Large intestine (tissue), 3 donors: ENCODE measurements around the gene ARHGAP24. TPM values are rescaled to one million over a fixed set of nuclear protein-coding genes. Genes with fewer than 3 reads are reported as not detected.
"Not testable (repeated sequence)": the region's sequence is repeated elsewhere in the genome, so short reads cannot be mapped to it uniquely, and the experiment has no call there.

Experiments
- DNase-seq, 2 donors: peaks; one replicate each; pipeline versions ENCODE4 v3.0.0 to v3.0.0-alpha.2; 2013
- H3K27ac ChIP-seq: one replicate; pipeline ENCODE4 v1.5.1; 2013; ENCODE audit warnings: low read length
- H3K27me3 ChIP-seq: 2 replicates; pipeline ENCODE4 v1.6.1; 2013; ENCODE audit warnings: low read length; ENCODE audit not compliant: control insufficient read depth, insufficient read depth
- H3K36me3 ChIP-seq: 2 replicates; pipeline ENCODE4 v1.6.1; 2013; ENCODE audit warnings: low read length; ENCODE audit not compliant: control insufficient read depth, insufficient read depth
- H3K4me1 ChIP-seq: one replicate; pipeline ENCODE4 v1.6.1; 2013; ENCODE audit warnings: low read length; ENCODE audit not compliant: control insufficient read depth, insufficient read depth
- H3K4me3 ChIP-seq: one replicate; pipeline ENCODE4 v1.5.1; 2013; ENCODE audit warnings: low read length
- H3K9me3 ChIP-seq: one replicate; pipeline ENCODE4 v1.6.1; 2013; ENCODE audit warnings: mild to moderate bottlenecking, low read depth, low read length, moderate library complexity; ENCODE audit not compliant: control insufficient read depth
- WGBS: methylation state at CpG from one replicate; pipeline ENCODE4 v1.1.5; 2013; ENCODE audit warnings: low lambda C conversion rate; ENCODE audit not compliant: insufficient coverage; 5-methylcytosine and 5-hydroxymethylcytosine counted together
- polyA plus RNA-seq: library from polyadenylated mRNA; unstranded; fragments of 120-200 nt; gene quantifications from one replicate; pipeline ENCODE4 v1.2.1, GENCODE V29; 2013

The ARHGAP24 gene
- polyA plus RNA-seq, 1 donor = 6.7 TPM

DNA sequence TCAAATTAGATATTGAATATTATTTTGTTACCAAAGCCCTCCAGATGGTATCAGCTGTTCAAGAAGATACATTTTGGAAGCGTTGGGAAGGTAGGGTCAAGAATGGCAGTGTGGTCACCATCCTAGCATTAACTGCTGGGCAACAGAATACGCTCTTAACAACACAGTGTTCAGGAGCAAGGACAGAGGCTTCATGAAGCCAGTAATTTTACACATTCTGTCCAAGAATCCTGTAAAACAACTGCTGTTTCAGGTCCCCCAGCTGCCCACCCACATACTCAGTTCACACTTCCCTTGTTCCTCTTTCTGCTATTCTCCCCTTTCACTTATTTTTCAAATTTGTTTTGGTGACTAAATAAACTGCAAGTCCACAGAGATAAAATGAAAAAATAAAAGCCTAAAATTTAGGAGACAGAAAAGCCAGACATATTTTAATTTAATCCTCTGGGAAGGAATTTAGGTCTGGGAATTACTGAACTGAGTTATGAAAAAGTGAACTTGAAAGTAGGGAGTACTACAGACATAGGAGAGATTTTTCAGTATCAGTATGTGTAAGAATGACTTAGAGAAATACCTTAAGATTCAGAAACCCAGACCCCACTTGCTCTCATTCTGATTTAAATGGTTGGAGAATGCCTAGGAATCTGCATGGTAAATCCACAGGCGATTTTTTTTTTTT is 478.2 kb downstream of the ARHGAP24 start:
- H3K27ac ChIP-seq = no peak overlapping the region
- H3K36me3 ChIP-seq = no peaks in the 10 kb centered on the region
- H3K4me1 ChIP-seq = no peaks in the 10 kb centered on the region
- no peak overlapping the region for H3K4me3 ChIP-seq
- H3K27me3 ChIP-seq = no peaks in the 10 kb centered on the region
- 100% methylated on average over 1 of the region's 3 CpGs for WGBS
- no peak for DNase-seq
- no peaks in the 10 kb centered on the region for H3K9me3 ChIP-seq

DNA sequence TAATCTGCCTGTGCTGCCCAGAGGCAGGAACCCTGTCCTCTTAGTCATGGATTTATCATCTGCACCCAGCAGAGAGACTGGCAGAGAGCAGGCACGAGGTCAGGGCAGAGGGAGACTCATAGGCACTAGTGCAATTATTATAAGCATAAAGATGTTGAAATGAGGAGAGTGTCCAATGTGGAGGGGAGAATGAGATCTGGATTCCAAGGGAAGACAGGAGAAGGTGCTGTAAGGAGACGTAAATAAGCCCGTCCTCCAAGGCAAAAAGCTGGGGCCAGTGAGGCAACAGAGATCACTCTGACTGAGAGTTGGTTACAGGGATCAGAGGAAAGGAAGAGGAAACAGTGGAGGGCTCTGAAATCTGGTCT is 478.7 kb downstream of the ARHGAP24 start:
- no peak overlapping the region for H3K4me3 ChIP-seq
- no peaks in the 10 kb centered on the region for H3K27me3 ChIP-seq
- H3K9me3 ChIP-seq = no peaks in the 10 kb centered on the region
- WGBS = 100% methylated on average over 2 of the region's 3 CpGs
- no peaks in the 10 kb centered on the region for H3K4me1 ChIP-seq
- no peaks in the 10 kb centered on the region for H3K36me3 ChIP-seq
- DNase-seq = no peak
- no peak overlapping the region for H3K27ac ChIP-seq

DNA sequence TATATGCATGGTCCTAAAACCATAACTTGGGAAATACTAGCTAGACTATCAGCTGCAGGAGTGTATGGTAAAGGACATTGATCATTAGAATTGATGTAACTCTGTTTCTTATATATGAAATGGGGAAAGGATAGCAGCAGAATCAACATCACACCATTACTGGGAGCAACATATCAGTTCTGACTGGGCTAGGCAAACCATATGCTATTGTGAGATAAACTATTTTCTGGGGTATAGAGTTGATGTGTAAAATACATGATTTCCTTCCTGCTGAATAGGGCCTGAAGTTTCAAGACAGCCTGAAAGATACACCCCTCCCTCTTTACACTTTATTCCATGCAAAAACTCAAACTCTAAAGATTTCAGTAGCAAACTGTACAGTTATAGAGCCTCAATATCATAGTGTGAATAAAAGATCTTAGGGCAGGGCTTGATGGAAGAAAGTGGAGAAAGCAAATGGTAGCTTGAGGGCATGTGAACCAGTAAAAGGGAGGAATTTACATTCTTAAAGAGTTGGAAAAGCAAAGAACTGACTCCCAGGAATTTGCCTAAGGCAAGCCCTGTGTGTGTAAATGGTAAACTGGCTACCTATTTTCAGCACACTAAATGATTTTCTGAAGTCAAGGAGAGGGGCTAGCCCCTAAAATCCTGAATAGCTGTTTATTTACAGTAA is 480.8 kb downstream of the ARHGAP24 start:
- no peak for DNase-seq
- no peaks in the 10 kb centered on the region for H3K27me3 ChIP-seq
- no peaks in the 10 kb centered on the region for H3K9me3 ChIP-seq
- H3K27ac ChIP-seq = no peak overlapping the region
- no peaks in the 10 kb centered on the region for H3K36me3 ChIP-seq
- no peak overlapping the region for H3K4me3 ChIP-seq
- H3K4me1 ChIP-seq = no peaks in the 10 kb centered on the region

DNA sequence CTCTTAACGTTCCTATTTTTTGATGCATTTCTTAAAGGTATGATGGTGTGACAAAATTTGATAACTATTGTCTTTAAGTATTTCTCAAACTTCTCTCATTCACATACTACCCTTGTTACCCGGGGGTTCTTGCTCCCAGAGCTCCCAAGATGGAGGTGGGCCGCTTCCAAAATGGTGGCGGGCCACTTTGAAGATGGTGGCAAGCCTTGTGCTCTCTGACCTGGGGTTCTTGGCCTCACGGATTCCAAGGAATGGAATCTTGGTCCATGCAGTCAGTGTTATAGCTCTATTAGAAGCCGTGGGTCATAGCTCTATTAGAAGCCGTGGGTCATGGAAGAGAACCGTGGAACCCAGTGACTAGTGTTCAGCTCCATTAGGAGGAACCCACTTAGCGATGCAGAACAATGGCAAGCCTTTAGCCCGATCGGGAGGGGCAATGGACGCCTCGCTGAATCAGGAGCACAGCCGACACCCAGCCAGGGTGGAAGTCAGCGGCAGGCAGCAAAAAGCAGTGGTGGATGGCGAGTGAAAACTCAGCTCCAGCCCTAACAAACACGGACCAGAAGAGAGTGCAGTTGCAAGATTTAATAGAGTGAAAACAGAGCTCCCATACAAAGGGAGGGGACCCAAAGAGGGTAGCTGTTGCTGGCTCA is 481.5 kb downstream of the ARHGAP24 start:
- Histone ChIP-seq H3K9me3 (no peaks in the 10 kb centered on the region), H3K4me1 (no peaks in the 10 kb centered on the region), H3K4me3 (no peak overlapping the region), H3K27ac (no peak overlapping the region), H3K36me3 (no peaks in the 10 kb centered on the region), H3K27me3 (no peaks in the 10 kb centered on the region)
- no peak for DNase-seq
- no CpG with 5 or more reads among the region's 17 CpGs for WGBS

DNA sequence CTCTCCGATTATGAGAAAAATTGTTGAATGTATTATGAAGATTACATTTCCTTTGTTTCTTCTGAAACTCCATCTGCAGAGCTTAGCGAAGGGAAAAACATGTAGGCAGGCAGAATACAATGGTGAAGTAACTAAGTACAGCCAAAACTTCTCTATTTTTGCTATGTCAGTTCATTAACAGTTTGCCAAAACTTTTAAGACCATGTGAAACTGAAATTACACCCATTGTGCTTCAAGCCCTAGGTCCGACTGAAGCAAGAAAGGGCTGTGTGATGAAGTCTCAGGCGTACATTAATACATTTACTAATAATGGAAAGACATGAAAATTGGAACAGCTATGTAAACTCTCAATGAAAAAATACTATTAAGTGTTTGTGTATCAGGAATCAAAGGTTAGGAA is 486.9 kb downstream of the ARHGAP24 start:
- H3K27ac ChIP-seq = no peak overlapping the region
- WGBS = 92% methylated on average over 2 of the region's 4 CpGs
- no peaks in the 10 kb centered on the region for H3K9me3 ChIP-seq
- H3K36me3 ChIP-seq = no peaks in the 10 kb centered on the region
- no peaks in the 10 kb centered on the region for H3K4me1 ChIP-seq
- H3K27me3 ChIP-seq = no peaks in the 10 kb centered on the region
- DNase-seq = no peak
- no peak overlapping the region for H3K4me3 ChIP-seq

DNA sequence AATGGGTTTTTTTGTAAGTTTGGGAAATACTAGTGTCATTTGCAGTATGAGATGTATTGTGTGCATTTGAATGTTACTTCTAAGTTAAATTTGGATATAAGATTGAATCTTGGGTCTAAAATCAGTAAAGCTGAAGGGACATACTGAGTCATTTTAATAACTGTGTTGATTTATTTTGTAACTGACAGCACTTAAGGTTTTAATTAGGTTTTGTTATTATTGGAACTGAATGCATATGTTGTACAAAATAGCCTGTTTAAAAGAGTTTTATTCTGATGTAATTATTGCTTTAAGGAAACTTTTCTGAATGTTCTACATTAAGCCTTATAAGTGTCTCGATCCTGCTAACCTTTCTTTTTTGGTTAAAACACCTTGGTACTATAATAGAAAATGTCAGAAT is 488.3 kb downstream of the ARHGAP24 start:
- 100% methylated on average over 1 of the region's 1 CpG for WGBS

DNA sequence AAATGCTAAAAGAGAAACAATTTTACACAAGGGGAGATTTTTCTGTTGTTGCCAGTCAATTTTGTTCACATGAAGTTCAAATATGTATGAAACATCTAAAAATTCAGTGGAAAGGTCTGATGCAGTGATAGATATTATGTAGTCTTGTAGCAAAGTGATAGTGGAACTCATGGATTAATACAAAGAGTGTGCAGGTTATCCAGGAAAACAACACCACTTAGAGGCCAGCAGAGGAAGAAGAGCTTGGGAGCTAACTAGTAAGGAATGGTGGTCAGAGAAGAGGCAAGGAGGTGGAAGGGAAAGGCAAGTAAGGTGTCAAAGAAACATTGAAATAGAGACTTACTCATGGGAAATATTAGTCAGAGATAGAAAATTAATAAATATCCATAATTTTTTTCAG is 489.3 kb downstream of the ARHGAP24 start:
- Histone ChIP-seq H3K4me1 (no peaks in the 10 kb centered on the region), H3K4me3 (no peak overlapping the region), H3K9me3 (no peaks in the 10 kb centered on the region), H3K27me3 (no peaks in the 10 kb centered on the region), H3K27ac (no peak overlapping the region), H3K36me3 (no peaks in the 10 kb centered on the region)
- DNase-seq = peak in 1 of 2 donors; percentile 10

More for the DNA sequence above, 488.3 kb downstream of the ARHGAP24 start:
- Histone ChIP-seq H3K4me1 (no peaks in the 10 kb centered on the region), H3K36me3 (no peaks in the 10 kb centered on the region), H3K4me3 (no peak overlapping the region), H3K27ac (no peak overlapping the region), H3K27me3 (no peaks in the 10 kb centered on the region), H3K9me3 (no peaks in the 10 kb centered on the region)
- DNase-seq = no peak

DNA sequence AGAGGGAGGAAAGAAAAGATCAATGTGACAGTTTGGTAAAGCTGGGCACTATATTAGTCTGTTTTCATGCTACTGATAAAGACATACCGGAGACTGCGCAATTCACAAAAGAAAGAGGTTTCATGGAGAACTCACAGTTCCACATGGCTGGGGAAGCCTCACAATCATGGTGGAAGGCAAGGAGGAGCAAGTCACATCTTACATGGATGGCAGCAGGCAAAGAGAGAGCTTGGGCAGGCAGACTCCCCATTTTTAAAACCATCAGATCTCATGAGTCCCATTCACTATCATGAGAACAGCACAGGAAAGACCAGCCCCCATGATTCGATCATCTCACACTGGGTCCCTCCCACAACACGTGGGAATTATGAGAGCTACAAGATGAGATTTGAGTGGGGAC is 490.1 kb downstream of the ARHGAP24 start:
- not testable (repeated sequence) for H3K4me3 ChIP-seq, H3K36me3 ChIP-seq, DNase-seq, H3K27me3 ChIP-seq, H3K4me1 ChIP-seq, H3K27ac ChIP-seq, H3K9me3 ChIP-seq
- 100% methylated on average over 2 of the region's 4 CpGs for WGBS

DNA sequence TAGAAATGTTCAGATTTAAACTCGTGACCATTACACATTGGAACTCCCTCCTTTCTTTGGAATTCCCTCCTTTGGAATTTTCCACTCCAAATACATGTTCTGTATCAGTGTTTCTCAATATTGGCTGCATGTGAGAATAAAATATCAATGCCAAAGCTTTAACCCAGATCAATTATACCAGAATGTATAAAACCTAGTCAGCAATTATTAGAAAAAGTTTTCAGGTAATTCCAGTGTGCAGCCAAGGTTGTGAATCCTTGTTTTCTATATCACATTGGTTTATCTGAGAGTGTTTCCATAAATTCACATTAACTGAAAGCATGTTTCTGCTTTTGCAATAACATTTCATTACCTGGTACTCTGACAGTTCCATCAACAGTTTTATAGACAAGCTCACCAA is 490.6 kb downstream of the ARHGAP24 start:
- Histone ChIP-seq H3K27ac (no peak overlapping the region), H3K4me1 (no peaks in the 10 kb centered on the region), H3K36me3 (no peaks in the 10 kb centered on the region), H3K4me3 (no peak overlapping the region), H3K27me3 (no peaks in the 10 kb centered on the region), H3K9me3 (no peaks in the 10 kb centered on the region)
- DNase-seq = no peak
- WGBS = no CpG with 5 or more reads among the region's 1 CpG

DNA sequence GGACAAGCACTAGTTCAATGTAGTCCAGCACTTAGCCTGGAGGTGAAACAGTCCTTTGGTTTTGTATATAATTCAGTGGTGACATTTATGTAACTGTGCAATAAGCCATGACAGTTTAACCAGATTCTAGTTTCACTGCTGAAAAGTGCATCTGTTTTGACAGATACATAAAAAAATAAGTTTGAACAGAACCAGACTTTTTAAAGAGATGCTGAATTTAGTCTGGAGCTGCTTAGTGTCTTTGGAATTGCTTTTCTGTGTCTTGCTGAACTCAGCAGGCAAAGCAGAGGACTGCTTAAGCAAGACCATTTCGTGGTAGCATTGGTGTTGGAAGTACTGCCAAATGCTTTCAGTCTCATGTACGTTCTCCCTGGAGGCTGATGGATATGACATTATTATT is 491.4 kb downstream of the ARHGAP24 start:
- no peaks in the 10 kb centered on the region for H3K9me3 ChIP-seq
- H3K4me3 ChIP-seq = no peak overlapping the region
- DNase-seq = no peak
- H3K4me1 ChIP-seq = no peaks in the 10 kb centered on the region
- no peaks in the 10 kb centered on the region for H3K27me3 ChIP-seq
- WGBS = no CpG with 5 or more reads among the region's 2 CpGs
- no peaks in the 10 kb centered on the region for H3K36me3 ChIP-seq
- H3K27ac ChIP-seq = no peak overlapping the region

DNA sequence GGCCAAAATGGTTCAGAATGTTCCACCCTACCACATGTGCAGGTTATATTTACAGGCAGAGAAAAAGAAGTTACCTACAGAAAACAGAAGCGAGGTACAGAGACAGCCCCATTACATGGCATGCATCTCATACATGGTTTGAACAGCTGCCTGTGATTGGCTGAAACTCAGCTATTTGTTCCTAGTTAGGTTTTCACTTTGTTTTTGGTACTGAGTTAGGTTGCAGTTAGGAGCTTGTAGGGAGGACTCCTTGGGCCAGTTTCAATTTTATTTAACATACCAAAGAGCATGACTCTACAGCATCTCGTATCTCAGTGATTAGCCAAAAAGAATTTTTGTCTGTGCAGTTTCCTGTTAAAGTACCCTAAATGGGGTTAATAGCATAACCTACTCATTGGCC is 492.9 kb downstream of the ARHGAP24 start:
- no peaks in the 10 kb centered on the region for H3K36me3 ChIP-seq
- WGBS = no CpG with 5 or more reads among the region's 2 CpGs
- no peaks in the 10 kb centered on the region for H3K9me3 ChIP-seq
- no peaks in the 10 kb centered on the region for H3K27me3 ChIP-seq
- no peak overlapping the region for H3K27ac ChIP-seq
- no peak overlapping the region for H3K4me3 ChIP-seq
- no peak for DNase-seq
- no peaks in the 10 kb centered on the region for H3K4me1 ChIP-seq
